Spleen (tissue), 7 donors: ENCODE data around the gene STAT3.

Experiments used
- POLR2A ChIP-seq, 3 donors: fragments of 450-650 bp; IDR thresholded peaks; one replicate each; pipeline ENCODE4 v1.5.1; 2017; ENCODE audit warnings: antibody characterized with exemption in 3 of 3, mild to moderate bottlenecking in 1 of 3
- POLR2AphosphoS5 ChIP-seq, 3 donors: sonication (generic); formaldehyde crosslinking; IDR thresholded peaks; one replicate each; pipeline ENCODE4 v1.5.1; 2017; ENCODE audit warnings: antibody characterized with exemption in 3 of 3
- TF ChIP-seq, protein P1 (sequence below), 11 experiments: fragments of 200-600 bp in 7 of 11; fragments of 450-650 bp in 4 of 11; sonication (generic) in 4 of 11; IDR thresholded peaks in 8 of 11; conservative IDR thresholded peaks in 3 of 11; 1 replicate in 7 of 11; 2 replicates in 4 of 11; pipeline versions ENCODE4 v1.4.0 to v1.8.0; 2016 to 2021; ENCODE audit warnings: antibody characterized with exemption in 11 of 11, inconsistent platforms in 4 of 11, mild to moderate bottlenecking in 1 of 11
- donor health status: DM: no; HTN: no; CAD: no; lungs with moderate emphysema.
- donor health status: DM: no; HTN: no; CAD: no.
- donor health status: DM: no; HTN: no; CAD: no.

DNA sequence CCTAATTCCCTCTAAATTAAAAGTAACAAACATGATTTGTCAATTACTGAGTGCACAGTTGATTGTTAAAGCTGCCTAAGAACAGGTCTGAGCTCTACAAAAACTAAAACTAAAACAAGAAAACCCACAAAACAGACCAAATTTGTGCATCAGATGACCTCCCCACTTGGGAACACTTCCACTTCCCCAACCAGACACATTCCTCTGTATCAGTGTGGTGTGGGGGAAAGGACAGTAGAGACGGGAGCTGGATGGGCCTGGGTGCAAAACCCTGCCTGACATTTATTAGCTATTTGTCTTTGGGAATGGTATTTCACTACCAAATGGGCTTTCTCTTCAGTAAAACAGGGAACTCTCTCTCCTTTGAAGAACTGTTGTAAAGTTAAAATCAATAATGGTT is 29.8 kb downstream of the STAT3 start:
- TF ChIP-seq, protein P1, sequence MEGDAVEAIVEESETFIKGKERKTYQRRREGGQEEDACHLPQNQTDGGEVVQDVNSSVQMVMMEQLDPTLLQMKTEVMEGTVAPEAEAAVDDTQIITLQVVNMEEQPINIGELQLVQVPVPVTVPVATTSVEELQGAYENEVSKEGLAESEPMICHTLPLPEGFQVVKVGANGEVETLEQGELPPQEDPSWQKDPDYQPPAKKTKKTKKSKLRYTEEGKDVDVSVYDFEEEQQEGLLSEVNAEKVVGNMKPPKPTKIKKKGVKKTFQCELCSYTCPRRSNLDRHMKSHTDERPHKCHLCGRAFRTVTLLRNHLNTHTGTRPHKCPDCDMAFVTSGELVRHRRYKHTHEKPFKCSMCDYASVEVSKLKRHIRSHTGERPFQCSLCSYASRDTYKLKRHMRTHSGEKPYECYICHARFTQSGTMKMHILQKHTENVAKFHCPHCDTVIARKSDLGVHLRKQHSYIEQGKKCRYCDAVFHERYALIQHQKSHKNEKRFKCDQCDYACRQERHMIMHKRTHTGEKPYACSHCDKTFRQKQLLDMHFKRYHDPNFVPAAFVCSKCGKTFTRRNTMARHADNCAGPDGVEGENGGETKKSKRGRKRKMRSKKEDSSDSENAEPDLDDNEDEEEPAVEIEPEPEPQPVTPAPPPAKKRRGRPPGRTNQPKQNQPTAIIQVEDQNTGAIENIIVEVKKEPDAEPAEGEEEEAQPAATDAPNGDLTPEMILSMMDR (IDR thresholded peaks at IDR 0.05 in 8 of 11, conservative IDR thresholded peaks at IDR 0.05 in 3 of 11) = no peak
- no peak for TF ChIP-seq POLR2AphosphoS5 (IDR thresholded peaks at IDR 0.05)
- TF ChIP-seq POLR2A (IDR thresholded peaks at IDR 0.05) = no peak
